ENCODE data around the gene CENPC. TPM values are rescaled to one million over a fixed set of nuclear protein-coding genes. Genes with fewer than 3 reads are reported as not detected.

Gene CENPC
- total RNA-seq, 5 donors from 2014 or later (not counting 1 experiment from before 2014, with no cell fraction given): 38.4 to 101 (median 40.0) TPM

- Histone ChIP-seq H3K27me3 (replicated peaks in 1 of 2; ENCODE audit: control insufficient read depth in 2 of 2, extremely low read depth in 1 of 2, insufficient read depth in 2 of 2, low read length in 1 of 2) (no peaks in the 10 kb centered on the region), H3K36me3 (ENCODE audit: control insufficient read depth in 2 of 2, extremely low read depth in 1 of 2, insufficient read depth in 1 of 2, low read length in 1 of 2) (no peaks in the 10 kb centered on the region), H3K4me1 (ENCODE audit: control insufficient read depth in 1 of 2, extremely low read depth in 1 of 2, insufficient read depth in 2 of 2, low read length in 2 of 2) (peaks cover 15 to 36% of the 10 kb centered on the region in 2 experiments), H3K27ac (ENCODE audit: low read length) (no peak overlapping the region), H3K4me3 (ENCODE audit: control insufficient read depth in 1 of 2, extremely low read depth in 1 of 2, low read length in 1 of 2) (no peak overlapping the region), H3K9me3 (no peaks in the 10 kb centered on the region)
- CTCF ChIA-PET: interaction anchor here in 1 of 2 donors (0.7 to 1.3 kb wide), 2 partner anchors 10 to 22 kb away, joined by 3 read pairs; partner anchors contain the start of gene STAP1
- no peaks in the 10 kb centered on the region for H3K9me3 Mint-ChIP-seq
- H3K4me1 Mint-ChIP-seq: peaks cover 34 to 56% (median 47%) of the 10 kb centered on the region in 3 donors
- POLR2A ChIA-PET: interaction anchor here (0.5 to 1.1 kb wide), 4 partner anchors 25 to 36 kb away, joined by 3 to 4 read pairs (median 3); partner anchors contain the start of gene CENPC (in 1 of the 2)
- peaks cover 16% of the 10 kb centered on the region for H3K36me3 Mint-ChIP-seq
- H3K27me3 Mint-ChIP-seq: no peaks in the 10 kb centered on the region
- ATAC-seq (replicated peaks in 1 of 4): peak; percentile 77 to 97 (median 93)
- DNase-seq: peak in 3 of 35 experiments; percentile 11 to 77 (median 18)
- WGBS (ENCODE audit: insufficient coverage): no CpG with 5 or more reads among the region's 8 CpGs
- peak overlapping the region; percentile 46 to 56 (median 54) for H3K4me3 Mint-ChIP-seq
- peak overlapping the region; percentile 56 to 85 for H3K27ac Mint-ChIP-seq
These were observed 36.0 kb upstream of the CENPC start for GRCh38 chr4:67581208-67581857.

GRCh38 chr4:67580577-67580976 lies 35.3 kb upstream of the CENPC start:
- H3K9me3 Mint-ChIP-seq: no peaks in the 10 kb centered on the region
- H3K4me1 Mint-ChIP-seq: peaks cover 40 to 64% (median 54%) of the 10 kb centered on the region in 3 donors
- H3K27me3 ChIP-seq (replicated peaks in 1 of 2; ENCODE audit: control insufficient read depth in 2 of 2, extremely low read depth in 1 of 2, insufficient read depth in 2 of 2, low read length in 1 of 2): no peaks in the 10 kb centered on the region
- POLR2A ChIA-PET: no interaction called here
- no peak overlapping the region for H3K27ac ChIP-seq (ENCODE audit: low read length)
- no peak overlapping the region for H3K4me3 ChIP-seq (ENCODE audit: control insufficient read depth in 1 of 2, extremely low read depth in 1 of 2, low read length in 1 of 2)
- DNase-seq: peak in 1 of 35 experiments; percentile 11
- peak overlapping the region in 2 of 3 donors; percentile 14 to 56 for H3K4me3 Mint-ChIP-seq
- H3K27me3 Mint-ChIP-seq: no peaks in the 10 kb centered on the region
- H3K9me3 ChIP-seq: no peaks in the 10 kb centered on the region
- CTCF ChIA-PET: interaction anchor here in 1 of 2 donors (0.7 to 1.3 kb wide), 2 partner anchors 9 to 22 kb away, joined by 3 read pairs; partner anchors contain the start of gene STAP1
- H3K36me3 ChIP-seq (ENCODE audit: control insufficient read depth in 2 of 2, extremely low read depth in 1 of 2, insufficient read depth in 1 of 2, low read length in 1 of 2): no peaks in the 10 kb centered on the region
- H3K36me3 Mint-ChIP-seq: peaks cover 16% of the 10 kb centered on the region
- H3K4me1 ChIP-seq (ENCODE audit: control insufficient read depth in 1 of 2, extremely low read depth in 1 of 2, insufficient read depth in 2 of 2, low read length in 2 of 2): peaks cover 20 to 43% of the 10 kb centered on the region in 2 experiments
- whole genome bisulfite sequencing (ENCODE audit: insufficient coverage): no CpG with 5 or more reads among the region's 3 CpGs
- H3K27ac Mint-ChIP-seq: peak overlapping the region; percentile 64 to 85
- ATAC-seq (replicated peaks in 1 of 4): peak in 1 of 4 experiments; percentile 5

GRCh38 chr4:67576538-67576937 lies 31.2 kb upstream of the CENPC start:
- Mint-ChIP-seq H3K27ac (peak overlapping the region; percentile 74 to 86), H3K27me3 (no peaks in the 10 kb centered on the region), H3K4me1 (peaks cover 60 to 76% (median 66%) of the 10 kb centered on the region in 3 donors), H3K9me3 (no peaks in the 10 kb centered on the region), H3K36me3 (peaks cover 10% of the 10 kb centered on the region), H3K4me3 (peak overlapping the region in 1 of 3 donors; percentile 57)
- Histone ChIP-seq H3K9me3 (no peaks in the 10 kb centered on the region), H3K36me3 (ENCODE audit: control insufficient read depth in 2 of 2, extremely low read depth in 1 of 2, insufficient read depth in 1 of 2, low read length in 1 of 2) (no peaks in the 10 kb centered on the region), H3K4me1 (ENCODE audit: control insufficient read depth in 1 of 2, extremely low read depth in 1 of 2, insufficient read depth in 2 of 2, low read length in 2 of 2) (peaks cover 16 to 54% of the 10 kb centered on the region in 2 experiments), H3K27me3 (replicated peaks in 1 of 2; ENCODE audit: control insufficient read depth in 2 of 2, extremely low read depth in 1 of 2, insufficient read depth in 2 of 2, low read length in 1 of 2) (no peaks in the 10 kb centered on the region), H3K4me3 (ENCODE audit: control insufficient read depth in 1 of 2, extremely low read depth in 1 of 2, low read length in 1 of 2) (no peak overlapping the region), H3K27ac (ENCODE audit: low read length) (no peak overlapping the region)
- ATAC-seq (replicated peaks in 1 of 4): no peak
- ChIA-PET POLR2A (interaction anchor here in 1 of 2 donors (0.6 to 0.8 kb wide), 2 partner anchors 34 to 124 kb away, joined by 3 read pairs; partner anchors contain the start of gene UBA6), CTCF (interaction anchor here in 1 of 2 donors (0.6 to 0.7 kb wide), 2 partner anchors 140 to 170 kb away, joined by 3 read pairs; no protein-coding TSS in a partner anchor)
- DNase-seq: no peak
- WGBS (ENCODE audit: insufficient coverage): no CpG with 5 or more reads among the region's 1 CpG

GRCh38 chr4:67576059-67576466 lies 30.8 kb upstream of the CENPC start:
- Mint-ChIP-seq H3K4me1 (peaks cover 59 to 76% (median 61%) of the 10 kb centered on the region in 3 donors), H3K27me3 (no peaks in the 10 kb centered on the region), H3K4me3 (peak overlapping the region in 2 of 3 donors; percentile 47 to 57), H3K9me3 (no peaks in the 10 kb centered on the region), H3K27ac (peak overlapping the region; percentile 74 to 86), H3K36me3 (peaks cover 10% of the 10 kb centered on the region)
- DNase-seq (no peak), ATAC-seq (replicated peaks in 1 of 4) (peak in 1 of 4 experiments; percentile 5)
- WGBS (ENCODE audit: insufficient coverage): 59% methylated on average over 2 of the region's 4 CpGs
- Histone ChIP-seq H3K4me3 (ENCODE audit: control insufficient read depth in 1 of 2, extremely low read depth in 1 of 2, low read length in 1 of 2) (no peak overlapping the region), H3K36me3 (ENCODE audit: control insufficient read depth in 2 of 2, extremely low read depth in 1 of 2, insufficient read depth in 1 of 2, low read length in 1 of 2) (no peaks in the 10 kb centered on the region), H3K4me1 (ENCODE audit: control insufficient read depth in 1 of 2, extremely low read depth in 1 of 2, insufficient read depth in 2 of 2, low read length in 2 of 2) (peaks cover 13 to 53% of the 10 kb centered on the region in 2 experiments), H3K27me3 (replicated peaks in 1 of 2; ENCODE audit: control insufficient read depth in 2 of 2, extremely low read depth in 1 of 2, insufficient read depth in 2 of 2, low read length in 1 of 2) (no peaks in the 10 kb centered on the region), H3K9me3 (no peaks in the 10 kb centered on the region), H3K27ac (ENCODE audit: low read length) (peak overlapping the region; percentile 15)
- CTCF ChIA-PET: interaction anchor here in 1 of 2 donors (0.9 kb wide), 1 partner anchor 10 kb away, joined by 8 read pairs; no protein-coding TSS in a partner anchor
- POLR2A ChIA-PET: interaction anchor here in 1 of 2 donors (0.8 kb wide), 1 partner anchor 125 kb away, joined by 3 read pairs; the partner anchor contains the start of gene UBA6

DNA sequence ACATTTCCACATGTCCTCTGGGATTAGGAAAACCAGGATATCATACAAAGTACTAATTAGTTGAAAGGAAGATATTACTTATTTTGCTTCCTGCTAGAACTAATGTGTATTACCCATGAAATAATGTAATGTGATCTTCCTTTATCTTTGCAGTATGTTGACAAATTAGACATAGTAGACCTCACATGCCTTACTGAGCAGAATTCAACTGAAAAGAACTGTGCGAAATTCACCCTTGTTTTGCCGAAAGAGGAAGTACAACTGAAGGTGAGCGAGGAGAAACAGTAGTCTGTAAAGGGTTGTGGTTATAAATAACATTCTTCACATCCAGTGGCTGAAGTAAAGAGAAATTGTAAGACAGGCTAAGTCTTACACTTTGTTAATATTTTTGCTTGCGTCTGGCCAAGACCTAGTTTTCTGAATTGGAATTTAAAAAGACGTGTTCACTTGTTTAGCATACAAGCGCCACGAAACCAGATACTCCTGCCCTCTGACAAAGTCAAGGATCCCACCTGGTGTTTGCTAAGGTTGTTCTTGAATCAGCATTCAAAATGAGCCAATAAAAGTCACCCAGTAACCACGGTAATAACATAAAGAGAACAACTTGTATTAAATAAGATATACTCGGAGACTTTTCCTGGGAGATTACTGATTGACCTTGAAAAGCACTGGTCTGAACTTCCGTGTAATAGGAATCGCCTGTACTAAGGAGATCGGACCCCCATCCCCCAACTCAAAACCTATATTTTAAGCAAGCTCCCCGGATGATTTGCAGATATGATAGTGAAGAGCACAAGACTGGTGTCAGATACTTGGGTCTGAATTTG lies 30.1 kb upstream of the CENPC start:
- Mint-ChIP-seq H3K36me3 (peaks cover 9% of the 10 kb centered on the region), H3K4me1 (peaks cover 52 to 73% (median 57%) of the 10 kb centered on the region in 3 donors), H3K27me3 (no peaks in the 10 kb centered on the region), H3K4me3 (peak overlapping the region; percentile 34 to 57 (median 47)), H3K9me3 (no peaks in the 10 kb centered on the region), H3K27ac (peak overlapping the region; percentile 74 to 86)
- peaks cover 8 to 47% of the 10 kb centered on the region in 2 experiments for H3K4me1 ChIP-seq (ENCODE audit: control insufficient read depth in 1 of 2, extremely low read depth in 1 of 2, insufficient read depth in 2 of 2, low read length in 2 of 2)
- H3K27ac ChIP-seq (ENCODE audit: low read length): peak overlapping the region; percentile 15
- DNase-seq (peak in 5 of 35 experiments; percentile 7 to 44 (median 20)), ATAC-seq (replicated peaks in 1 of 4) (peak; percentile 71 to 89 (median 83))
- CTCF ChIA-PET: interaction anchor here in 1 of 2 donors (0.9 kb wide), 1 partner anchor 10 kb away, joined by 8 read pairs; no protein-coding TSS in a partner anchor
- no peak overlapping the region for H3K4me3 ChIP-seq (ENCODE audit: control insufficient read depth in 1 of 2, extremely low read depth in 1 of 2, low read length in 1 of 2)
- H3K36me3 ChIP-seq (ENCODE audit: control insufficient read depth in 2 of 2, extremely low read depth in 1 of 2, insufficient read depth in 1 of 2, low read length in 1 of 2): no peaks in the 10 kb centered on the region
- no peaks in the 10 kb centered on the region for H3K9me3 ChIP-seq
- no peaks in the 10 kb centered on the region for H3K27me3 ChIP-seq (replicated peaks in 1 of 2; ENCODE audit: control insufficient read depth in 2 of 2, extremely low read depth in 1 of 2, insufficient read depth in 2 of 2, low read length in 1 of 2)
- 50% methylated on average over 3 of the region's 13 CpGs for WGBS (ENCODE audit: insufficient coverage)
- POLR2A ChIA-PET: interaction anchor here in 1 of 2 donors (0.8 kb wide), 1 partner anchor 126 kb away, joined by 3 read pairs; the partner anchor contains the start of gene UBA6

Measured in T-cell (primary cell).